Measurements from ENCODE around the gene TAX1BP1.

The TAX1BP1 gene

DNA sequence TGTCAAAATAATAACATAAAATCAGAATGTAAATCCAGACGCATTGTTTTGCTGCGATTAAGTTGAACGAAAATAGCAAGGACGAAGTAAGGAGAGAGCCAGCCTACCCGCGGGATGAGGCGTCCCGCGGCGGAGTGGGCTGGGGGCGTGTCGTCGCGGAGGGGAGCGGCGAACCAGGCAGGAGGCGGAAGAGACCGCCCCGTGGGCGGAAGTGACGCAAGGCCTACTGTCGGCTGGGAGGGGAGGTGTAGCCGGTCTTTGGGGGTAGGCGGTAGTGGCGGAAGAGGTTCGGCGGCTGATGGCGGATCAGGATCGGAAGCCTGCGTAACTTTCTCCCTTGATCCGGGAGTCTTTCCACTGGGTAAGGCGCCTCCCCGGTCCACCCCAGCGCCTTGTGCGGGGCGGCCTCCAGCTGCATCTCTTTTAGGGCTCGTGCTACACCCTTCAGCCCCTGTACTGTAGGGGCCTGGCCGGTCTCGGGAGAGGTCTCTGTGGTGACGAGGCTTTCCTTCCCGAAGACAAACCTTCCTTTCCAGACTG, at the start of gene TAX1BP1:
TSS of gene TAX1BP1 (plus strand) at position 254 of the 540 bp plus-strand sequence. CDS start 8,363 bp downstream, outside the sequence.
- DNase-seq, result peak; percentile 95

GRCh38 chr7:27690649-27691048, 49.3 kb upstream of the TAX1BP1 start:
- DNase-seq, result no peak

DNA sequence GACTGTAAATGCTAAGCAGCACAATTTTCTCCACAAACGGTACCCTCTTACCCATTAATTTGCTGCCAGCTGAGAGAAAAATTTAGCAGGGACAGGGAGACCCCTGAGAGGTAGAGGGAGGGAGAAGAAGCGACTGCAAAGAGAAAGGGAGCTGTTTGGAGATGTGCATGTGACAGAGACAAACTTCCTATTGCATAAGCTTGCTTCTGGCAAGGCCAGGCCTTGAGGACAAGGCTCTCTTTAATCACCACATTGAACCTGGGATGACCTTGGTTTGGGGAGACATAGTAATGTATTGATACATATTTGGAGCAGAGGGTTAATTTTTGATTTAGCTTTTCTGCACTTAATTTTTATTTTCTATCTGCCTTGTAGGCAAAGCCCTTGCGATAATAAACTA, 46.2 kb upstream of the TAX1BP1 start:
- no peak for DNase-seq

GRCh38 chr7:27695096-27695495, 44.9 kb upstream of the TAX1BP1 start:
- no peak for DNase-seq

DNA sequence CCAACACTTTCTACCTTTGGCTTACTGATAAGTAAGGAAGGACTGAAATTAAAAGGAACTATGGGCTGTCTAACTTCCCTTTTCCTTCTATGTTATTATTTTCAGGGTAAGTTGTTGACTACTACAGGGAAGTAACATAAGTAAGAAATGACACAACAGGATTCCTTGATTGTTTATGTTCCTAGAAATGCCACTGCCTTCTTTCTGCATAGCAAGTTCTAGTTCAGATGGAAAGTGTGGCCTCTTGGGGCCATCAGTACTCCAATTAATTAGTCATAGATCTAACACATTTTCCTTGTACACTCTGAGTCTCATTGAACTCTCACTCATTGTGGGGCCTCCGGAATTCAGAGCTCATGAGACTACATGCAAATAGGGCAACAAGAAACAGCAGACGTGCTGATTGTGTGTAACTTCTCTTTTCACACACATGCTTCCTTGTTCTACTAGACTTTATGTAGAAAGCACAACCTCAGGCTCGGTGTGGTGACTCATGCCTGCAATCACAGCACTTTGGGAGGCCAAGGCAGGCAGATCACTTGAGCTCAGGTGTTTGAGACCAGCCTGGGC, 42.0 kb upstream of the TAX1BP1 start:
- DNase-seq, result peak; percentile 32

DNA sequence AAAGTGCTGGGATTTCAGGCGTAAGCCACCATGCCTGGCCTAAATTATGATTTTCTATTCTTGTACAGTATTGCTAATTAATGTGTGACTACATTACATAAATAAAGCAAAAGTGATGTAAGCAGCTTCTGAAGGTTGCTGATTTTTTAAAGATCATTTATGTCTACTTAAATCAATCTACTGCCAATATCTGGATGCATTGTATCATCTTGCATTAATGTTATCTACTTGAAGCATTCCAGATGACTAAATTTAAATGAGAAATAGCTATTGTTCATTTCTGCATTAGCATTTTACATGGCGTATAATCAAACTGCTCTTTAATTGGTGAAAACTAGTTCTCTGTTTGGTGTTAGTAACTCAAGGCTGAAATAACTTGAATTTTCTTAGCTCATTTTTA, 40.2 kb upstream of the TAX1BP1 start:
- no peak for DNase-seq

- DNase-seq, result no peak
These were observed 39.5 kb upstream of the TAX1BP1 start for GRCh38 chr7:27700501-27700900.

DNA sequence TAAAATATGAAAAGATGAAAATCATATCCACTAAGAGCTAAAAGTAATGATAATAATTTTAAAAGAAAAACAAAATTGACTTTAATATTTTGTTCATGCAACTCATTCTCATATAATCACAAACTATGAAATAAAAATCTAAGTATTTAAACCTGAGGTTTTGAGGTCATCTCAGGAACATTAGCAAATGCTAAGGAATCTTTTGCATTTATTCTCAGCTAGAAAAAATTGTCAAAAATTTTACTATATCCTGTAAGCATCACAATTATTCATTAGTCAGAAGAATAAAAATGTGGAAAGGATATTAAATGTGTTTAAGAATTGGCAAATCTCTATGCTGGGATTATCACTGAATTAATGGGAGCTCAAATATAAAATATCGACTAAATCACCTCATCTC, 36.8 kb upstream of the TAX1BP1 start:
- DNase-seq, result no peak

GRCh38 chr7:27704422-27705199, 35.4 kb upstream of the TAX1BP1 start:
- DNase-seq, result no peak

GRCh38 chr7:27705200-27705594, 34.8 kb upstream of the TAX1BP1 start:
- DNase-seq, result no peak

DNA sequence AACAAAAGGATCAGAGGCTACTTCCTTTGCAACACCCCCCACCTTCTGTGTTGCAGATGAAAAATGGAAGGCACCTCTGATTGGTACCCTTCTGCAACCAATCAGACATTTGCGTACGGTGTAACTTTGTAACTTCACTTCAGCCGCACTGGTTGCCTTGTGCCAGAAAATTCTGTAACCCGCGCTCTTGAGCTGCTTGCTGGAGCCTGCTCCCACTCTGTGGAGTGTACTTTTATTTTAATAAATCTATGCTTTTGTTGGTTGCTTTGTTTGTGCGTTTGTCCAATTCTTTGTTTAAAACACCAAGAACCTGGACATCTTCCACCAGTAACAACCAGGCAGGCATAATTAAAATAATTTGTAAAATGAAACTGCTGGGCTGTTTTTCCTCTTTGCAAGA, 31.5 kb upstream of the TAX1BP1 start:
- no peak for DNase-seq

DNA sequence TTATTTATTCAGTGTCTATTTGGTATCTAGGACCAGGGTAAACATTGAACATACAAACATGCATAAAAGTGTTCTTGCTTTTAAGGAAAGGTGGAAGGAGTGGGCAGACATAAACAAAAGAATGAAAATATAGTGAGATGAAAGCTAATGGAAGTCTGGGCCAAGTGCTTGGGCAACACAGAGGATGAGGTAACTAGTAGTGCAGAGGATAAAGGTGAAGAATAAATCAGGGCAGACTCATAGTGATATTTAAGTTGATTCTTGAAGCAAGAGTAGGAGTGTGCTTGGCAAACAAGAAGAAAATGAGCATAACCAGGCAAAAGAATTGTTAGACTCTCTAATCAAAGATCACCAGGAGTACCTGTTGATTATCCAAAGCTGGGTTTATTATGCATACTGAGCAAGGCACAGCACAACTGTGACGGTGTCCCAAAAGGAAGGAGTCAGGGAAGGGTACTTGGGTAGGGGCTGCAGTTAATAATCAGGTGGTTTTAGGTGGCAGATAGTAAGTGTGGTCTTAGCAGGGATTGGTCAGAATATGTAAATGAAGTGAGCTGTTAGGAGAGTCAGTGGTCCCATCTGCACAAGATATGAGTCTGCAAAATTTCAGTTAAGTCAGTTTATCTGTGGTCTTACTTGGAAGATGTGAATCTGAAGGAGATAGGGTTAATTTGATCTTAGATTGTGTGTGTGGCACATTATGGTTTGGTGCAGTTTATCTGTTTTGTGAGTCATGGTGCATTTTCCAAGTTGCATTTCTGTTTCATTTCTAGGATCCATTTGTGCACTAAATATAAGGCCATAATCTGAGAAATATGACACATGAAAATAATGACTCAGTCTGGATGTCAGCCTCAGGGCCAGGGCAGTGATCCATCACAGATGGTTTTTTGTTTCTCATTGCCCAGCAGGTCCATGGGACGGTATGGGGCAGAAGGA, 30.6 kb upstream of the TAX1BP1 start:
- DNase-seq, result peak; percentile 88

DNA sequence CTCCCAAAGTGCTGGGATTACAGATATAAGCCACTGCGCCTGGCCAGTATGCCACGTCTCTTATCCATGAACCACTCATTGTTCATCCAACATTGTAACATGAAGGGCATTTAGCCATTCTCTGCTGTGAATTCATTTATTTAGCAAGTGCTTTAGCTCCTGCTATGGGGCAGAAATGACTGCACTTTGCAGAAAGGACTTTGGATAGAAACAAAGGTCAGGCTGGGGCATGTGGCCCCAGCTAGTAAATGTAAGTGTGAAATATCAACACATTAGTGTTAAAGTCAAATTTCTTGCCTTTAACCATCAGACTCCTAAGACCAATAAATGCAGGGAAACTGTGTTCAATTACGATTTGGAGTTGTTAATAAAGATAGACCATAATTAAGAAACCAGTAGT, 27.7 kb upstream of the TAX1BP1 start:
- no peak for DNase-seq

GRCh38 chr7:27714831-27715444, 25.0 kb upstream of the TAX1BP1 start:
- no peak for DNase-seq

DNA sequence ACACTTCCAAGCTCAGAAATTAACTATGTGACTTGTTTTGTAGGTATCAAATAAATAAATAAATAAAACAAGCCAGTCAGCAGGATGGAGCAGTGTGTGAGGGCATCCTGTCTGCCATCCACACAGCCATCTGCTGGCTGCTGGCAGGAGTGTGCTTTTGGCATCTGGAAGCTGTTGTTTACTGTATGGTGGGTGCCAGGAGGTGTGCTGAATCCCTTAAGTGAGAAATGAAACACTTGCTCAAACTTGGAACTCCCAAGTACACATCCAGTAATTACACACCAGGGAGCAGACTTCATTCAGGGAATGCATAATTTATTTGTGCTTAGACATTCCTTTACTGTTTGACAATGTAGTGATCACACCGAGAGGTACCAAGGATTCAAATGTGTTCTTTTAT, 16.9 kb upstream of the TAX1BP1 start:
- DNase-seq, result peak; percentile 28

GRCh38 chr7:27727058-27727457, 12.9 kb upstream of the TAX1BP1 start:
- no peak for DNase-seq

GRCh38 chr7:27730112-27730511, 9.8 kb upstream of the TAX1BP1 start:
- DNase-seq, result no peak

GRCh38 chr7:27734583-27734982, 5.4 kb upstream of the TAX1BP1 start:
- DNase-seq, result no peak

DNA sequence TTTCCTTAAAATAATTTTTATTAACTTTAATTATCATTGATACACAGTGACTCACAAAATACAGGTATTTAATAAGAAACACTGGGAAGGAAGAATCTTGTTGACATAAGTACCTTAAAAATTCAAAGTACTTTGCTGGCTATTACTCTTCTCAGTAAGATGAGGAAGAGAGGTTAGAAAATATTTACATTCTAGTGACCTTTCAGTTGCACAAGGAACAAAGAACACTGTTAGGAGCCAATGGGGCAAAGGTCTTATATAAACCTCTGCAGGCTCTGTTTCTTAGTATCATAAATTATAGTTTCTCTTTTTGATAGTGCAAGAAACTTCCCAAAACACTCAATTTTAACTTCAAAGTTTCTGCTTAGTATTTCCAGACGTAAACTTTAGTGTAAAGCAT, 4.8 kb upstream of the TAX1BP1 start:
- peak; percentile 19 for DNase-seq

GRCh38 chr7:27735831-27736230, 4.1 kb upstream of the TAX1BP1 start:
- DNase-seq, result no peak

- DNase-seq, result no peak
These were observed 2.8 kb upstream of the TAX1BP1 start for GRCh38 chr7:27737178-27737577.

DNA sequence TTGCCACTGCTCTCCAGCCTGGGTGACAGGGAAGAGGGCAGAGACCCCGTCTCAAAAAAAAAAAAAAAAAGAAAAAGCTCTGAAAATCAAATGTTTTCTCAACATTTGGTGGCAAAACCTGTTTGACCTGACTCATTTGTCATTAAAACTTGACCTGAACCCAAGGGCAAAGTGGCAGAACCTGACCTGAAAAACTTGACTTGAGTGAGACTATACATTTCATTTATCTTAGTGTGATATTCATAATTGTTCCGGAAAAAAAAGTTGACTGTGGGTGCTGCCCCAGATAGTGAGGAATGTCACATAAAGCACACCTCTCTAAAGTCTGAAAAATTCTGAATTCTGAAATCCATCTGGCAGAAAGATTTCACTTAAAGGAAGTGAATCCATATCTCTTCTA, 2.3 kb upstream of the TAX1BP1 start:
- no peak for DNase-seq
